Measurements from ENCODE around the gene ZNF592.
"Not testable (repeated sequence)": the region's sequence is repeated elsewhere in the genome, so short reads cannot be mapped to it uniquely, and the experiment has no call there.

ZNF592 gene

DNA sequence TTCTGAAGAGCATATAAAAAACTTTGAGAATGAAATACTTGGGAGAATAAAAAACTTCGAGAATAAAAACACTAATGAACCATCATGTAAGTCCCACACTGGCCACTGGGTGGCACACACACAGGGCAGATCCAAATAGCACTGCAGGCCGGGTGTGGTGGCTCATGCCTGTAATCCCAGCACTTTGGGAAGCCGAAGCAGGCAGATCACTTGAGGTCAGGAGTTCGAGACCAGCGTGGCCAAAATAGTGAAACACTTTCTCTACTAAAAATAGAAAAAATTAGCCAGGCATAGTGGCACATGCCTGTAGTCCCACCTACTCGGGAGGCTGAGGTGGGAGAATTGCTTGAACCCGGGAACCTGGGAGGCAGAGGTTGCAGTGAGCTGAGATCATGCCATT is 97.2 kb downstream of the ZNF592 start:
- in situ Hi-C loops (cut with MboI; ENCODE audit: low sequenced_read_pairs), result not testable (repeated sequence)

DNA sequence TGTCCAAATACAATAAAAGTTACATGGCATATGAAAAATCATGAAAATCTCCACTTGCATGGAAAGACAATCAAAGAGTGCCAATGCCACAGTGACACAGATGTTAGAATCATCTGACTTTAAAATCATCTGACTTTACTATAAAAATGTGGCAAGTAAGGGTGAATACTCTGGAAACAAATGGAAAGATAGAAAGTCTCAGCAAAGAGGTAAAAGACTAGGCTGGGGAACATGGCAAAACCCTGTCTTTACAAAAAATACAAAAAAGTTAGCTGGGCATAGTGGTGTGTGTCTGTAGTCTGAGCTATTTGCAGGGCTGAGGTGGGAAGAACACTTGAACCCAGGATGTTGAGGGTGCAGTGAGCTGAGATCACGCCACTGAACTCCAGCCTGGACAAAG is 97.9 kb downstream of the ZNF592 start:
- in situ Hi-C loops (cut with MboI; ENCODE audit: low sequenced_read_pairs), result no loop called here

GRCh38 chr15:84847382-84847781 is 99.0 kb downstream of the ZNF592 start:
- in situ Hi-C loops (cut with MboI; ENCODE audit: low sequenced_read_pairs), result no loop called here

DNA sequence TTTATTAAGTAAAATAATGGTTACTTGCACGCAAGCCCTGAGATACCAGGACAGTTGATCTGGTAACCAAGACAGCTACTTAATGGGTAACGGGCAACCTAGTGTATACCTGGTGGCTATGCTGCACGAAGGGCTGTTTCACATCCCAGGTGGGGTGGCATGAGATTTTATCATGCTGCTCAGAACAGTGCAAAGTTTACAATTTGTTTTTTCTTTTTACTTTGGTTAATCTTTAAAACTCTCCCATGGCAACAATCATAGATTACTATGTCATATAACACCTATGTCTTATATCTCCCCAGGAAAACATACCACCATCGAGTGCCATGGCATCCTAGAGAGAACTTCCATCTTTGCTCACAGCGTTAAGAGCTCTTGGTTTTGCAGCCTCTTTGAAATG is 103.8 kb downstream of the ZNF592 start:
- in situ Hi-C loops (cut with MboI; ENCODE audit: low sequenced_read_pairs), result loop anchor here (10.0 kb wide), 1 partner anchor 63 kb away; no protein-coding TSS in a partner anchor

DNA sequence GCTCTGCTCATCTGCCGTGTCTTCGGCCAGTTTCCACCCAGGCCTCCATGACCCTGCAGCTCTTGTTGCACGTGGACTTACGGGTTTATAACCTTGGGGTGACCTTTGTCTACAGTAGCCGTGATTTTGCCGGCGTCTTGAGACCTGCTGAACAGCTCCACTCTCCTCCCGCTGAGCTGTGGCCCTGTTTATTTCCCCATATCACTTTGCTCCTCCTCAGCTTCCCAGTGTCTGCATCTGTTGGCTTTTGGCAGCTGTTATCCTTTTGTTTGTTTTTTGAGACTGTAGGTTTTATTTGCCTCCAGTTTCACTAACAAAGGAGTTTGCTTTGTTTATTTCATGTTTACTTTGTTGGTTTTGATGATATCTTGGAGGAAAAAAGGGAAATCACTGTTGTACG is 106.7 kb downstream of the ZNF592 start:
- in situ Hi-C loops (cut with MboI; ENCODE audit: low sequenced_read_pairs), result loop anchor here (10.0 kb wide), 1 partner anchor 60 kb away; no protein-coding TSS in a partner anchor

GRCh38 chr15:84855765-84856164 is 107.4 kb downstream of the ZNF592 start:
- in situ Hi-C loops (cut with MboI; ENCODE audit: low sequenced_read_pairs), result loop anchor here (10.0 kb wide), 1 partner anchor 59 kb away; no protein-coding TSS in a partner anchor
